SK-N-SH (cell line): Measurements from ENCODE around the gene CDH13.

Experiments used
- CTCF ChIP-seq: fragments of 200-600 bp; sonication (generic); IDR thresholded peaks from 2 replicates; pipeline ENCODE4 v1.6.1; 2017; ENCODE audit warnings: antibody characterized with exemption, mild to moderate bottlenecking, moderate library complexity
- ELF1 ChIP-seq: IDR thresholded peaks from 2 replicates; pipeline ENCODE4 v1.4.0; 2012
- EP300 ChIP-seq, 2 experiments: IDR thresholded peaks; 2 replicates each; pipeline versions ENCODE4 v1.4.0 to v1.6.1; 2012; ENCODE audit warnings: borderline replicate concordance in 1 of 2, low read depth in 1 of 2, low read length in 1 of 2
- MXI1 ChIP-seq: IDR thresholded peaks from 2 replicates; pipeline ENCODE4 v1.6.1; 2012; ENCODE audit warnings: mild to moderate bottlenecking, low read depth, low read length, improper control_type of control experiment
- RFX5 ChIP-seq: IDR thresholded peaks from 2 replicates; pipeline ENCODE4 v1.6.1; 2012; ENCODE audit warnings: mild to moderate bottlenecking, improper control_type of control experiment, low read length
- TAF1 ChIP-seq: IDR thresholded peaks from 2 replicates; pipeline ENCODE4 v1.6.1; 2012; ENCODE audit warnings: low read depth, mild to moderate bottlenecking, low read length, moderate library complexity, borderline replicate concordance
- USF2 ChIP-seq: fragments of 150-350 bp; IDR thresholded peaks from 2 replicates; pipeline ENCODE4 v1.6.1; 2017; ENCODE audit warnings: antibody characterized with exemption, low read length, low read depth, borderline replicate concordance

DNA sequence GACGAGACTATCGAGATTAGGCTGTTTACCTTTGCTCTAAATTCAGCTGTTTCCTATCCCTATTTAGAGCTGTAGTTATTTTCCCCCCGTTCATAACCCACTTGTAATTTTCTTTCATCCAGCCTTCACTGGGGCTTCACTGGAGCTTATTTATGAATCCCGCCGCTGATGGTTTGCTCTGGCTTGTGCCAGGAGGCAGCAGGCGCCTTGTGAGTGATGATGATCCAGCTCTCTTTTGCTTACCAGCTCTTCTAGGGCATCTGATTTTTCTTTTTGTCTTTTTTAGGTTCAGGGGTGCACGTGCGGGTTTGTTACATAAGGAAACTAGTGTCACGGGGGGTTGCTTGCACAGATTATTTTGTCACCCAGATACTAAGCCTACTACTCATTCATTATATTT is 37.4 kb upstream of the CDH13 start:
- TF ChIP-seq MXI1 (no peak), USF2 (no peak), ELF1 (no peak), TAF1 (no peak), RFX5 (no peak), EP300 (IDR thresholded peaks at IDR 0.05; ENCODE audit: borderline replicate concordance in 1 of 2, low read depth in 1 of 2, low read length in 1 of 2) (no peak), CTCF (no peak)
